ENCODE data around the gene DIDO1. TPM values are rescaled to one million over a fixed set of nuclear protein-coding genes. Genes with fewer than 3 reads are reported as not detected.
A peak's percentile ranks its signal among the peaks of the same experiment; 100 is the strongest.

DIDO1 gene
- polyA plus RNA-seq, 1 experiment: 19.8 TPM

DNA sequence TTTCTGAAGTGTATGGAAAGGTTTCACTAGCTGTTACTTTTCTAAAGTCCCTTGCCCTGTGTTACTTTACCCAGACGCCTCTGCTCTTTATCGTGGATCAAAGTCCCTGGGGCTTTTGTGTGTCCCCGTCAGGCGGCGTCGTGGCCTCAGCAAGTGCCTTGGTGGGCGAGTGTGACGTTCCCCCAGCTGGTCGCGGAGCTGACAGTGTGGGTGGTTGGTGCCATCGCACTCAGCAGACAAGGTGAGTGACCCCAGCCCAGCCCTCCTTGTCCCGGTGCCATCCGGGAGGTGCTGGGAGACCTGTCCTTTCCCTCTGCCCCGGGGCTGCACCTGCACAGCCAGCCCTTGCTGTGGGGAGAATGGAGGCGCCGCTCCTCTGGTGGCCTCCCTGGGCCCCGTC is 37.4 kb downstream of the DIDO1 start:
- no peak for DNase-seq (ENCODE audit: low read depth)
- POLR2A ChIA-PET: no interaction called here

DNA sequence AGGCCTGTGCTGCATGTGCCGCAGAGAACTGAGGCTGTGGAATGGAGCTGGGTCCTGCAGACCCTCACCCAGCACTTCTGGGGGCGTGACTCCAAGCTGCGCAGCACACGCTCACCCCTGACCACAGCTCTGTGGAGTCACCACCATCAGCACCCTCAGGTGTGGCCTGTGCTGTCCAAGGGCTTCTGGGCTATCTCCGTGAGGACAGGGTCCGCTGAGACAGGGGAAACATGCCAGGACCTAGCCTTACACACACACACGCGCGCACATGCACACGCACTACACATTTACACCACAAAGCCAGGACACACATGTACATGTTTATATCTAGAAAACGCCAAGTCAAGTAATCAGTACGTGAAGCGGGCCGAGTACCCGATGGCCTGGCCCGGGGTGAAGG is 37.9 kb downstream of the DIDO1 start:
- Histone ChIP-seq H3K36me3 (ENCODE audit: control insufficient read depth, insufficient read depth, low read length) (peaks cover 36% of the 10 kb centered on the region), H3K4me3 (ENCODE audit: low read depth, low read length) (no peak overlapping the region), H3K27me3 (ENCODE audit: control insufficient read depth, insufficient read depth, low read length) (no peaks in the 10 kb centered on the region)
- ChIA-PET CTCF (interaction anchor here (1.2 to 7.8 kb wide), 4 partner anchors 9 to 84 kb away, joined by 3 to 44 read pairs (median 6); no protein-coding TSS in a partner anchor), POLR2A (no interaction called here)
- TF ChIP-seq, protein P1, sequence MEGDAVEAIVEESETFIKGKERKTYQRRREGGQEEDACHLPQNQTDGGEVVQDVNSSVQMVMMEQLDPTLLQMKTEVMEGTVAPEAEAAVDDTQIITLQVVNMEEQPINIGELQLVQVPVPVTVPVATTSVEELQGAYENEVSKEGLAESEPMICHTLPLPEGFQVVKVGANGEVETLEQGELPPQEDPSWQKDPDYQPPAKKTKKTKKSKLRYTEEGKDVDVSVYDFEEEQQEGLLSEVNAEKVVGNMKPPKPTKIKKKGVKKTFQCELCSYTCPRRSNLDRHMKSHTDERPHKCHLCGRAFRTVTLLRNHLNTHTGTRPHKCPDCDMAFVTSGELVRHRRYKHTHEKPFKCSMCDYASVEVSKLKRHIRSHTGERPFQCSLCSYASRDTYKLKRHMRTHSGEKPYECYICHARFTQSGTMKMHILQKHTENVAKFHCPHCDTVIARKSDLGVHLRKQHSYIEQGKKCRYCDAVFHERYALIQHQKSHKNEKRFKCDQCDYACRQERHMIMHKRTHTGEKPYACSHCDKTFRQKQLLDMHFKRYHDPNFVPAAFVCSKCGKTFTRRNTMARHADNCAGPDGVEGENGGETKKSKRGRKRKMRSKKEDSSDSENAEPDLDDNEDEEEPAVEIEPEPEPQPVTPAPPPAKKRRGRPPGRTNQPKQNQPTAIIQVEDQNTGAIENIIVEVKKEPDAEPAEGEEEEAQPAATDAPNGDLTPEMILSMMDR (IDR thresholded peaks at IDR 0.05; ENCODE audit: insufficient read depth, low read depth, low read length): no peak
- no peak for DNase-seq (ENCODE audit: low read depth)

More for the DNA sequence above, 37.4 kb downstream of the DIDO1 start:
- TF ChIP-seq, protein P1 (IDR thresholded peaks at IDR 0.05; ENCODE audit: insufficient read depth, low read depth, low read length): no peak
- no peak overlapping the region for H3K4me3 ChIP-seq (ENCODE audit: low read depth, low read length)
- H3K36me3 ChIP-seq (ENCODE audit: control insufficient read depth, insufficient read depth, low read length): peaks cover 40% of the 10 kb centered on the region
- no peaks in the 10 kb centered on the region for H3K27me3 ChIP-seq (ENCODE audit: control insufficient read depth, insufficient read depth, low read length)
- CTCF ChIA-PET: interaction anchor here (2.1 to 7.8 kb wide), 2 partner anchors 12 to 84 kb away, joined by 8 to 44 read pairs; no protein-coding TSS in a partner anchor

DNA sequence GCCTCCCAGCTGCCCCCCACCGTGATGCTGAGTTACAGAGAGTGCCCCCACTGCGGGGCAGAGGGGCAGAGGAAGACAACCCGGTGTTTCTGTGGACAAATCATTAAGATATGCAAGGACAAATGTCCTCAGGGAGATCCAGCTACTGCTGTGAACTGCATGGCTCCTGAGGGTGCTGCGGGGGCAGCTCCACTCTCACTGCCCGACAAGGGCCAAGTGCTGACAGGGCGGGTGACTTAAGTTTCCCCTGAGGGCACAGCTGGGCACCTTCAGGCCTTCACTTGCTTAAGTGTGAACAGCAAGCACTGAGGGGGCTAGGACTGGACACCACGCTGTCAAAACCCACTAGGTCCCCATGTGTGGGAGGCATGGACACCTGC is 38.5 kb downstream of the DIDO1 start:
- no peak overlapping the region for H3K4me3 ChIP-seq (ENCODE audit: low read depth, low read length)
- no peak for DNase-seq (ENCODE audit: low read depth)
- no peaks in the 10 kb centered on the region for H3K27me3 ChIP-seq (ENCODE audit: control insufficient read depth, insufficient read depth, low read length)
- ChIA-PET CTCF (interaction anchor here (0.9 to 7.8 kb wide), 5 partner anchors 10 to 16 kb away, joined by 3 to 44 read pairs (median 4); no protein-coding TSS in a partner anchor), POLR2A (no interaction called here)
- peaks cover 36% of the 10 kb centered on the region for H3K36me3 ChIP-seq (ENCODE audit: control insufficient read depth, insufficient read depth, low read length)
- TF ChIP-seq, protein P1 (IDR thresholded peaks at IDR 0.05; ENCODE audit: insufficient read depth, low read depth, low read length): no peak

DNA sequence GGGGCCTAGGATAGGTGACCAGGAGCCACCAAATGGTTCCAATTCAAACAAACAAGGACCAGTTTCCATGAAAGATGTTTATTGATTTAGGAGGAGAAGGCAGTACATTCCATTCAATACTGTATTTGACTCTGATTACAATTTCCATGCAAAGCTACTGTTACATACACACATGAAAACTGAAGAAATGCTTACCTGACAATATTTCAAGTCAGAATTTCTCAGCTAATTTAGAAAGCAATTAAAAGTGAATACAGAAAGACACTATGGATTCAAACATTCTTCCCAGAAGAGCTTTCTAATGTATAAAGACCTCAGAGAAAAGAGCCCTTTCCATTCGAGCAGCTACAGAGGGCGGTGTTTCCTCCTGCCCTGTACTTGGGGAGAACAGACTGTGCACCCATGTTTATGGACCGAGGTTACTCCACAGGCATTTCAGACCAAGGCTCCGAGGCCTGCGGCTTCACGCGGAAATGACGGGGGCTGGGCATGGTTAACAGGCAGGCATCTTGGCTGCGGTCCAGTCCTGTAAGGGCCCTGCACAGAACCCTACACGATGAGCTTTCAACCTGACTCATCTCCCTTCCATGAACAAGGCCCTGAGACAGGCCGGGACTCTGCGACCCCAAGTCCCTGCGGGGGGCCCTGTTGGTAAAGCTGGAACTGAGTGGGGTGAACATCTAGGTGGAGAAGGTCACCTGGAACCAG is 39.0 kb downstream of the DIDO1 start:
- ChIA-PET POLR2A (no interaction called here), CTCF (interaction anchor here (0.6 to 7.8 kb wide), 7 partner anchors 10 to 25 kb away, joined by 3 to 44 read pairs (median 4); no protein-coding TSS in a partner anchor)
- peak; percentile 24 for DNase-seq (ENCODE audit: low read depth)
- no peaks in the 10 kb centered on the region for H3K27me3 ChIP-seq (ENCODE audit: control insufficient read depth, insufficient read depth, low read length)
- H3K4me3 ChIP-seq (ENCODE audit: low read depth, low read length): no peak overlapping the region
- H3K36me3 ChIP-seq (ENCODE audit: control insufficient read depth, insufficient read depth, low read length): peaks cover 33% of the 10 kb centered on the region
- TF ChIP-seq, protein P1 (IDR thresholded peaks at IDR 0.05; ENCODE audit: insufficient read depth, low read depth, low read length): peak; percentile 30; the same call in 1 of the 2 replicates

DNA sequence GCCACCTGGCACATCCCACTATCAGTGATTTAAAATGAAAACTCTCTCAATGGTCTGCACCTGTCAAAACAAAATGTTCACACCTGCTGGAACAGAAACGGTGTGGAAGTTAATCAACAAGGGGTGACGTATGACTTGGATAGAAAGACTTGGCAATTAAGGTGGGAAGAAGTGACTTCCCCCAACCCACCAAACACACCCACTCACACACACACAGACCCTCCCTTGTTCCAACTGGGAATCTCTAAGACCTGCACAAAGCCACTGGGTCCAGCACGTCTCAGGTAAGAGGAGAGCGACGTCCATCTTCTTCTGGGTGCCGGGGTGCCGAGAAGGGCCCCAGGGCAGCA is 39.6 kb downstream of the DIDO1 start:
- Histone ChIP-seq H3K36me3 (ENCODE audit: control insufficient read depth, insufficient read depth, low read length) (peaks cover 29% of the 10 kb centered on the region), H3K4me3 (ENCODE audit: low read depth, low read length) (no peak overlapping the region), H3K27me3 (ENCODE audit: control insufficient read depth, insufficient read depth, low read length) (no peaks in the 10 kb centered on the region)
- ChIA-PET POLR2A (no interaction called here), CTCF (interaction anchor here (0.6 to 7.8 kb wide), 4 partner anchors 14 to 25 kb away, joined by 3 to 44 read pairs (median 4); no protein-coding TSS in a partner anchor)
- no peak for DNase-seq (ENCODE audit: low read depth)
- TF ChIP-seq, protein P1 (IDR thresholded peaks at IDR 0.05; ENCODE audit: insufficient read depth, low read depth, low read length): no peak

Data from BJ (cell line).